HG03469 (cell line): Measurements from ENCODE around the gene SPATA3.
A peak's percentile ranks its signal among the peaks of the same experiment; 100 is the strongest.
"Not testable (repeated sequence)": the region's sequence is repeated elsewhere in the genome, so short reads cannot be mapped to it uniquely, and the experiment has no call there.

Source experiments
- ATAC-seq: cut with Tn5 transposase; IDR thresholded peaks from one replicate; pipeline ENCODE4 v1.9.1; 2021; ENCODE audit warnings: mild to moderate bottlenecking, moderate library complexity, moderate number of reproducible peaks; ENCODE audit not compliant: unreplicated experiment

The SPATA3 gene

DNA sequence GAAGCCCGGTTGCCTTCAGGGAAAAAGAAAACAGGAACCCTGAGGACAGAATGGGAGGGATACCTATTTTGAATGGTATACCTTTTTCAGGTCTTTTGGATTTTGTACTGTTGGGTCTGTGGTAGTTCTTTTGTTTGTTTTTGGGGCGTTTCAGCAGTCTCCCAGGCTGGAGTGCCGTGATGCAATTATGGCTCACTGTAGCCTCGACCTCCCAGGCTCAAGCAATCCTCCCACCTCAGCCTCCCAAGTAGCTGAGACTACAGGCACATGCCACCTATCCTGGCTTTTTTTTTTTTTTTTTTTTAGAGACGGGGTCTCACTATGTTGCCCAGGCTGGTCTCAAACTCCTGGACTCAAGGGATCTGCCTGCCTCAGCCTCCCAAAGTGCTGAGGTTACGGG is 27.6 kb upstream of the SPATA3 start:
- not testable (repeated sequence) for ATAC-seq

DNA sequence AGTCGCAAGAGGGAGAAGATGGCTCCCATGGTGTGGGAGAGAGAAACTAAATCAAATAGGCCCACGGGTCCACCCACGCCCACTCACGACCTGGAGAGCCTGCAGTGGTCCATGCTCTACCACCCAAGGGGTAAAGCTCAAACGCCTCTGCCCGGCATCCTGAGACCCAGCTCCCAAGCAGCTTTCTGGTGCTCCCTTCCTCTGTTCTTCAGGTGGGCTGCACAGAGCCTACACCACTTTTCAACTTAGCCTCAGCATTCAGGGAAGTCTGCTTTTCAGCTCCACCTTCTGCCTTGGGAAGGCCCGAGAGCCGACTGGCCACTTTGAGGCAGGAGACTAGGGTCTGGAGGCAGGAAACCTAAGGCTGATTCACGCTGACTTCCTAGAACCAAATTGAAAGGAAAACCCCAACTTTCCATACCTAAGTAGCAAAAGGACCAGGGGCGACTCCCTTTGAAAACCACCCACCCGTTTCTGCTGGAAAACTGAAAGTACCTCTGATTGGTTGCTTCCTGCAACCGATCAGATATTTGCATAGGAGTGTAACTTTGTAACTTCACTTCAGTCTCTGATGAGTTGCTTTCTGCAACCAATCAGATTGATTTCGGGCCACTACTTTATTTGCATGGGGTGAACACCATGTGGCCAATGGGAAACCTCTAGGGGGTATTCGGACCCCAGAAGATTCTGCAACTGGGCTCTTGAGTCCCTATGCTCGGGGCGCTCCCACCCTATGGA is 26.8 kb upstream of the SPATA3 start:
- no peak for ATAC-seq

DNA sequence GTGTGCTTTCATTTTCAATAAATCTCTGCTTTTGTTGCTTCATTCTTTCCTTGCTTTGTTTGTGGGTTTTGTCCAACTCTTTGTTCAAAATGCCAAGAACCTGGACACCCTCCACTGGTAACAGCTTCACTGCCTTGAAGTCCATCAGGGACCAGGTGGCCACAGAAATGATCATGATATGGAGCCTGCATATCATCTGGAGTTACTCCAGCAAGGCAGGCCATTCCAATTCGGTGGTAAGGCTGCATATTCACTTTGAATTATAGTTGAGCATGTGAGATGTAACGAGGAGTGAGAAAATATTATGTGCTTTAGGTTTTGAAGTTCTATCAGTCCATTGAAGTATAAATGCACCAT is 26.3 kb upstream of the SPATA3 start:
- ATAC-seq, result no peak

DNA sequence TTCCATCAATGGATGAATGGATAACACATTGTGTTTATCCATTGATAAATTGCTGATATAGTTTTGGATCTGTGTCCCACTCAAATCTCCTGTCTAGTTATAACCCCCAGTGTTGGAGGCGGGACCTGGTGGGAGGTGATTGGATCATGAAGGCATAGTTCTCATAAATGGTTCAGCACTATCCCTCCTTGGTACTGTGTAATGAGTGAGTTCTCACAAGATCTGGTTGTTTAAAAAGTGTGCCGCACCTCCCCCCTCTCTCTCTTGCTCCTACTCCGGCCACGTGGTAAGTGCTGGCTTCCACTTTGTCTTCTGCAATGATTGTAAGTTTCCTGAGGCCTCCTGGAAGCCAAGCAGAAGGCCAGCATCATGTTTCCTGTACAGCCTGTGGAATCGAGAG is 23.9 kb upstream of the SPATA3 start:
- no peak for ATAC-seq

DNA sequence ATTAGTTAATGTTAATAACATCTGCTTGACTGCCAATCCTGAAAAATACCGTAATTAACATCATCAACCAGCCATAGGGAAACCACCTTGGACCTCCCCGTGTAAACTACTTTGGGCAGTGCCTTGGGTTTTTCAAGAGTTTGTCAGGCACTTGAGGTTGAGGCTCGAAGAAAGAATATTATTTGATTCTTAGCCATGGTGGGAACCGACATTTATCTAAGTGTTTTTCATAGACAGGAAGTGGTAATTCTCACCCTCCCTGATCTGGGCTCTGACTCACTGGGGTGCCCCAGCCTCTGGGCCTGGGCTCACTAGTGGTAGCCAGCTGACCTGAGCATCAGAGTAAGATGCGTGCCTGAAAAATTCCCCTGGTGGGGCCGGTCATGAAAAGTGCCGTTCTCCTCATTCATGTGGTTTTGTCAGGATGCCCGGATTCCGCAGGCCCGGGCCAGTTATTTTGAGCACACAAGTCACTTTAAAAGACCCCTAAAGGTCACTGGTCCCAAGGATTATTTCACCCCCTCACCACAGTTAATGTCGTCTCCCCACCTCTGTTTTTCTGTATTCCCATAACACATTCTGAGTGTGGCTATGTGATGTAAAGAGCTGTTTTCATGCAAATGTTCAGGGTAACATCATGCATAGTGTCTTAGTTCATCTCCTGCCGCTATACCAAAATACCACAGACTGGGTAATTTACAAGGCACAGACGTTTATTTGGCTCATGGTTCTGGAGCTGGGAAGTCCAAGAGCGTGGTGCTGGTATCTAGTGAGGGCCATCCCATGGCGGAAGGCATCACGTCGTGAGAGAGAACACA is 21.6 kb upstream of the SPATA3 start:
- peak; percentile 74 for ATAC-seq

DNA sequence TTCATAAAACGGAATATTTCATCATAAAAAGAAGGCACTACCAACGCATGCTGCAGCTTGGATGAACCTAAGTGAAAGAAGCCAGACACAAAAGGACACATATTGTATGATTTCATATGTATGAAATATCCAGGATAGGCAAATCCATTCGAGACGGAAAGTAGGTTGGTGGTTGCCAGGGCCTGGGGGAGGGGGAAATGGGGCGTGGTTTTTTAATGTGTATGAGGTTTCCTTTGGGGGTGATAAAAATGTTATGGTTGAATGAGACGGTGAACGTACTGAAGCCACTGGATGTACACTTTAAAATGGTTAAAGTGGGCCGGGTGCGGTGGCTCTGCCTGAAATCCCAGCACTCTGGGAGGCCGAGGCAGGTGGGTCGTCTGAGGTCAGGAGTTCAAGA is 20.0 kb upstream of the SPATA3 start:
- ATAC-seq, result no peak

DNA sequence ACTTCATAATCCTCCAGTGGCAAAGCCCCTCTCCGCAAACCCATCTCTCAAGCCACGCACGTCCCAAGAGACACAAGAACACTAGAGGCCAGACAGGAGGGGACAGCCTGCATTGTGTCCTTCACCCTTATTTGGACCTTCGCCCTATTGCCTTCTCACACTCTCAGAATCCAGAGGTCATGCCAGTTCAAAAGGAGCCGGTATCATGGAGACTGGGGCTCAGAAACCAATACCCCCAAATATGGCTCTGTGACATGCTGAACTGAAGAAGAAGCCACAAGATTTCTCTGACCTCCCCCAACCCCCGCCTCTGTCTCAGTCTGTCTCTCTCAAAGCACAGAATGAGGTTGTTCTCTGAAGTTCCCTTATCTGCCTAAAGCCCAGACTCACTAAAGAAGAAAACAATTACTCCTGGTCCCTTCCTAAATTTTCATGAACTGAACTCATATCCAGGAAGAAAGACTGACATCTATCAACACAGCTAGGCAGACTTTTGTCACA is 19.2 kb upstream of the SPATA3 start:
- ATAC-seq, result no peak

DNA sequence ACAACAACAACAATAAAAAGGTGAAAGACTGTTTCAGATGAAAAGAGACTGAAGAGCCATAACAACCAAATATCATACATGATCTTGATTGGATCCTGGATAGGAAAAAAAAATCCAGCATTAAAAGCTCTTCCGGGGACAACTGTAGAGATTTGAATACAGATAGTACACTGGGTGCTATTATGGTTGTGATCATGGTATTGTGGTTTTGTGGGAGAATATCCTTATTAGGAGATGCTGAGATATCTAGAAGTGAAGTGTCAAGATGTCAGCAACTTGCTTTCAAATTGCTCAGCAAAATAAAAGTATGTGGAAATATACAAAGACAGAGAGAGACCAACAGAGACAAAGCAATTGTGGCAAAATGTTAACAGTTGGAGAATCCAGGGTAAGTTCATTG is 15.5 kb upstream of the SPATA3 start:
- no peak for ATAC-seq

DNA sequence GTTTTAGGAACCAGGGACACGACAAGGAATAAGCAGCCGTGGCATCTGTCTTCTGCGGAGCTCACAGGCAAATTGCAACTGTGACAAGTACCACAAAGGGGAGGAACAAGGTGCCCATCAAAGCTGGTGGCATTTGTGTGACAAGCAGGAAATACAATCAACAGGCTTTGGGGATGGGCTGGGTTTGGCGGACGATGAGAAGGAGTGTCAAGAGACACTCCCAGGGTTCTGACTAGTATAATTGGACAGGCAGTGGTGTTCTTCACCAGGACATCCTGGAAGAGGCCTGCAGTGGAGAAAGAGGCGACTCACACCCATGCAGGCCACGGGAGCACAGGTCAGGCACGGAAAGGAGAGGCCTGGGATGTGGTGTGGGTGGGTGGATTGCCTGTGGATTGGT is 14.2 kb upstream of the SPATA3 start:
- no peak for ATAC-seq

DNA sequence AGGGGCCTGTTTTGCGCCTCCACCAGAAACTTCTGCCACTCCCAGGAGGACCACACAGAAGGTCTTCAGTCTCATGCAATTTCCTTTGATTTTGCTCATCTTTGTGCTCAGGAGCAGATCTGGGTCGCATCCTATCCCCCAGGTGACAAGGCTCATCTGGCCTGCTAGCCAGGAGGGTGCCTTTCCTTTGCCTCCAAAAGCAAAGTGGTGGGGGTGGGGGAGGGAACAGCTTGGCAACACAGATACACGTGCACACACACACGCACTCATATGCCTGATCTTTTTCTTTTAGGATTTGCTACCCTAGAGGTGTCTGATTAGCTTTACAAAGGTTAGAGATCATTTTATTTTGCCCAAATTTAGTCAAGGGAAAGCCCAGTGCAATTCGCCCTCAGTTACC is 13.8 kb upstream of the SPATA3 start:
- no peak for ATAC-seq

DNA sequence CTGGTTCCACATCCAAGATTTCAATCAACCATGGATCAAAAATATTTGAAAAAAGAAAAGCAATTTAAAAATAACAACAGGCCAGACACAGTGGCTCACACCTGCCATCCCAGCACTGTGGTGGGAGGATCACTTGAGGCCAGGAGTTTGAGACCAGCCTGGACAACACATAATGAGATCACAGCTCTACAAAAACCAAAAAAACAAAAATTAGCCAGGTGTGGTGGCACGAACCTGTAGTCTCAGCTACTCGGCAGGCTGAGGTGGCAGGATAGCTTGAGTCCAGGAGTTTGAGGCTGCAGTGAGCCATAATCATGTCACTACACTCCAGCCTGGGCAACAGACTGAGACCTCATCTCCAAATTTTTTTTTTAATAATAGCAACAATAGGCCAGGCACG is 13.4 kb upstream of the SPATA3 start:
- ATAC-seq, result no peak

DNA sequence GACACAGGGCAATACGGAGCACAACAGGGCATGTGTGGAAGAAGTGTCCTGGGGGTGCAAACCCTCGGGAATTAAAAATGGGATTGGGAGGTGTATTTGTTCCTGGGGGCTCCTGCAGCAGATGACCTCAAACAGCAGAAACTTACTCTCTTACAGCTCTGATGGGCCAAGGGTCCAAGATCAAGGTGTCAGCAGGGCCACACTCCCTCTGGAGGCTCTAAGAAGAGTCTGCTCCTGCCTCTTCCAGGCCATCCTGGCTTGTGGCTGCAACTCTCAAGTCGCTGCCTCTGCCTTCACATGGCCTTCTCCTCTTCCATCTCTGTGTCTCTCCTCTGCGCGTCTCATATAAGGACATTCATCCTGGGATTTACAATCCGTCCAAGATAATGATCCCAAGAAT is 12.4 kb upstream of the SPATA3 start:
- ATAC-seq, result no peak

DNA sequence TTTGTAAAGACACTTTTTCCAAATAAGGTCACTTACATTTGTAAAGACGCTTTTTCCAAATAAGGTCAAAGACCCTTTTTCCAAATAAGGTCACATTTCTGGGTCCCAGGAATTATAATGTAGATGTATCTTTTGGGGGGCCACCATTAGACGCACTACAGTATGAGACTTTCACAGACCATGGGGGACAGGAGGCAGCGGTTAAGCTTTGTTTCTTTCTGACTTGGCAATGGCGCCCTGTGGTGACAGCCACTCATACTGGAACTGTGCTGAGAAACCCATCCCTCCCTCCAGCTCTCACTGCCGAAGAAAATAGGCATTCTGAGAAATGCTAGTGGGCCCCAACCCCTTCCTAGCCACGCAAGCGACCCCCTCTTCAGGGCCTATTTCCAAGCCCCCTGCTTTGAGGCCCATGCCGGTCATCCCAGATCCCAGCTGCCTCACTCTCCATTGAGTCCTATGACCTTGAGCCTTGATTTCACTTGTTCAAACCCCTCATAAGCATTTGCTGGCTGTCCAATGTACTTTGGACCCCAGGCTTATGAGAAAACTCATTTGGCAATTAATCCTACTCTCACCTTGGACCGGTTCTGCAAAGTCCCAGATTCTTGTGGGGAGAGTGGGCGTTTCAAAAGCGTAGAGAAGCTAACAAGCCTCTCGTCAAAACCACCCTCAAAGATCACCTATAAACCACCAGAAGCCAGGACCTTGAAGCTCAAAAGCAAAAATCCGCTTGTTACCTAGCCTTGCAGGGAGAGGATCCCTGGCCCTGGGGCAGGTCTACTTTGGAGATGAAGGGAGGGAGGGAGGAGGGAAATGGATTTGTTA is 11.3 kb upstream of the SPATA3 start:
- ATAC-seq, result peak; percentile 64

DNA sequence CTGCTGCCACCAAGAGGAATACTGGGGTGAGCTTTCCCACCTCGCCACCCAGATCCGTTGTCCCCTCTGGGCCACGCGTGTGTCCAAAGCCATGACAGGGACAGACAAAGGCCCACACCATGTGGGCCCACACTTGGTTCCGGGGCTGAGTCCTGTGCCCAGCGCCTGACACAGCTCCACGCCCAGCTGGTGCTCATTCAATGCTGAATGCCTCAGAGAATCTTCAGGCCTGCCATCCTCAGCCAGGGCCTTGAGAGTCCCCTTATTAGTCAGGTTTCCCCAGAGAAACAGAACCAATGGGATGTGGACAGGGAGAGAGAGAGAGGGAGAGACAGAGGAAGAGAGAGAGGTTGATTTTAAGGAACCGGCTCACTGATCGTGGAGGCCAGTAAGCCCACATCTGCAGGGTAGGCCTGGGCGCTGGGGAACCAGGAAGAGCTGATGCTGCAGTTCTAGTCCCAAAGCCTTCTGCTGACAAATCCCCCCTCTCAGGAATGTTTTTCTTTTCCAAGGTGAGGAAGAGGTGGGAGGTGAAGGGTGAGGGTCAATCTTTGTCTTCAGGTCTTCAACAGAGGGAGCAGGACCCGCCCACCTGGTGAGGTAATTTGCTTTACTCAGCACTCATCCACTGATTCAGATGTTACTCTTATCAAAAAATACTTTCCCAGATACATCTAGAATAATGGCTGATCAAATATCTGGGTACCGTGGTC is 10.2 kb upstream of the SPATA3 start:
- ATAC-seq, result no peak

DNA sequence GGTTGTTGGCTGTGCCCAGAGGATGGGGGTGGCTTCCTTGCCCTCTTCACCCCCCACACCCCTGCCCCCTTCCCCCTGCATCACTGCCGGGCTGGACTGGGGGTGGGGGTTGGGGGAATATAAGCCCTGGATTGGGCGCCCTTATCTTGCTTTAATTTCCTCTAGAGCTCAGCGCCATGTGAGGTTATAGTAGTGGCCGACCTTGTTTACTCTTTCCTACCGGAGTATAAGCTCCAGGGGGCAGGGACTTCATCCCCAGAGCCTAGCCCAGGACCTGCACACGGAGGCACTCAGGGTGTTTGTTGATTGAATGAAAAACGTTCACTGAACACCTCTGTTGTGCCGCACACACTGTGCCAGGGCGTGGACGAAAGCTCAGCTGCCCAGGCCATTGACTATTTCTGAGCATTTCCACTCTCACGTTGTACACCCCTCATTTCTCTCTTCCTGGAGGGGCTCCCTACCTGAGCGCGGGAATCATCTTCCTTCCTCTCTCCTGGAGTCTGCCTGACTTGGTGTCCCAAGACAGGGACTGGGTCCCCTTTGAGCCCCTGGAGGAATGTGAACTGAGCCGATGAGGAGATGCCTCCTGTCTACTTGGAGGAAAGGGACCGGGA is 9.3 kb upstream of the SPATA3 start:
- no peak for ATAC-seq

DNA sequence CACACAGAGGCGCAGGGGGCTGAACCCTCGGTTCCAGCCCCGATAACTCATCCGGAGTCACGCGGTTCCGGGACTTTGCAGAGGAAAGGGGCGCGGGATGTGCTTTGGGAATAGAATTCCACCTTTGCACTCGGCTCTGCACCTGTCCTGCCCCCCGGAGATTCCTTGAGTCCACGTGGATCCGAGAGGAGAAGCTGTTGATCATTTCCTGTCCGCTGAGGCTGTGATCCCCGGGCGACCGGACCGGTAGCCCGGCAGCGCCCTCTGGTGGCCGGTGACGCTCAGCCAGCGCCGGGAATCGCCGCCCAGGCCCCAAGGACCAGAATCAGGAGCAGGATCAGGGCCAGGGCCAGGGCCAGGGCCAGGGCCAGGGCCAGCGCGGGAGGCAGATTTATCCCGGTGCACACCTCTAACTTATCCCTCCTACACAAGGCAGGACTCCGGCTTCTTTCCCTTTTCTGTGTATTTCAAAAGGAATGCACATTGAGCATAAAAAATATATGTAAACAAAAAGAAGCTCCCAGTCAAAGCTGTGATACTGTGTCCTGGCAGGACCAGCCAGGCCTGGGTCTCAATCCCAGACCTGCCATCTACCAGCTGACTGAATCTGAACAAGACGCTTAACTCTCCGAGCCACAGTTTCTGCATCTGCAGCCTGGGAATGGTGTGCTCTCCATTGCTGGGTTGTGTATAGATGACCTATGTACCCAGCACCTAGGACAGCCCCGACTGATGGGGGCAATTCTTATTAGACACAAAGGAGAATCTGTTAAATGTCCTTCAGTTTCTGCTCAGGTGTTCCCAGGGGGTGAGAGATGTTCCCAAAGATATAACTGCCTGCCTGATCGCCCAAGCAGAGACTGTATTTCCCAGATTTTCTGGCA is 8.5 kb upstream of the SPATA3 start:
- ATAC-seq, result no peak

DNA sequence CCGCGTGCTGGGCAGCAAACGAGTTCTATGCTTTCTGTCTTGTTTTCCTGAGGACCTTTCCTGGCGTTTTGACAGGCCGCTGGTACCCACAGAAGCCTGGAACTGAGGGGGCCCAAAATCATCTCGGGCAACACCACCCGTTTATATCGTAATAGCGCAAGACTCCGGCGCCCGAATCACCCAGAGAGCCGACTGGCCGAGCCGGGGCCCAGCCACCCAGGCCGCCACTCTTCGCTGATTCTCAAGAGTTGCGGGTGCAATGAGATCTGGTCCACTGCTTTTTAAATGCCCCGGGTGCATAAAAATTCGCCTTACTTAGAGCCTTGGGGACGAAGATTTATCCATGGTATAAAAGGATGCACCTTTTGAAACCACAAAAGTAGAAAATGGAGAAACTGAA is 6.2 kb upstream of the SPATA3 start:
- no peak for ATAC-seq

DNA sequence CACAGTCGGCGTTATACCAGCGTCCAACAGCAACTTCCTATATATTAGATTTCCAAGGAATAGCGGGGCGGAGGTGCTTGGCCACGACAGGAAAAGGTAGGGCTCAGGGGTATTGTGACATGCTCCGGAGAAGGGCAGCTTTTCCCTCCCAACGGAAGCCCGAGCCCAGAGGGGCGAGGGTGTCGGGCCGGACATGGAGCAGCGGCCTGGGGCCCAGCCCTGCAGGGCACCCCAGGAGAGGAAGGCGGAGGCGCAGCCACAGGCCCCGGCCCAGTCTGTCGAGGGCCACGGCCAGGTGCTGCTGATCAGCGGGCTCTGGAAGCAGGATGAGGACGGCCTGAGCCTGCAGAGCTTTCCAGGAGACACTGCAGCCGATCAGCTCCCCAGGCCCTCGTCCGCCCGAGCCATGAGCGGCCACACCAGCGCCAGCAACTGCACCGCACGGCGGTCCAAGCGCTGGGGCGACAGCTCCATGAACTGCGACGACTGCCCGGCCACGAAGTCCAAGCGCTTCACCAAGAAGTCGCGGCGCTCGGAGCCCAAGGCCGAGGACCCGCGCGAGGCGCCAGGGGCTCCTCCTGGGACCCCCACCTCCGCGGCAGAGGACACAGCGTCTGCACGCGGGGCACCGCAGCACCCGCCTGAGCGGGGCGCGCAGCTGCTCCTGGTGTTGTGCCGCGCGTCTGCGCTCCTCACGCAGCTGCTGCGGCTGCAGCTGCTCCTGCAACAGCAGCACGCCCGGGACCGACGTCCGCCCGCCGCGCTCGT is 5.6 kb upstream of the SPATA3 start:
- ATAC-seq, result no peak

DNA sequence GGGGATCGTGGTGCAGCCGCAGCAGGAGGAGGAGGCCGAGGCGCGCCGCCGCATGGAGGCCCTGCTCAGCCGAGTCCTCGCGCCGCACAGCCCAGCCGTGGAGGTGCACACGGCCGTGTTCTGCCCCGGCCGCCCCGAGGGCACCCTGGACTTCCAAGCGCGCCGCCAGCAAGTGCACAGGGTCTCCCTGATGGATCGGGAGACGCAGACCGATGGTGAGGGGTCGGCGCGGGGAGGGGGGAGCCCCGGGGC is 5.1 kb upstream of the SPATA3 start:
- ATAC-seq, result no peak
